NCI-H1092 treated with DMSO at 0.1 percent for 48 hours (cell line): ENCODE measurements around the gene QSOX2.

Experiments
- DNase-seq: peaks from one replicate; lab custom pipeline; 2025; lab: John Stamatoyannopoulos, UW

Gene QSOX2, protein sequence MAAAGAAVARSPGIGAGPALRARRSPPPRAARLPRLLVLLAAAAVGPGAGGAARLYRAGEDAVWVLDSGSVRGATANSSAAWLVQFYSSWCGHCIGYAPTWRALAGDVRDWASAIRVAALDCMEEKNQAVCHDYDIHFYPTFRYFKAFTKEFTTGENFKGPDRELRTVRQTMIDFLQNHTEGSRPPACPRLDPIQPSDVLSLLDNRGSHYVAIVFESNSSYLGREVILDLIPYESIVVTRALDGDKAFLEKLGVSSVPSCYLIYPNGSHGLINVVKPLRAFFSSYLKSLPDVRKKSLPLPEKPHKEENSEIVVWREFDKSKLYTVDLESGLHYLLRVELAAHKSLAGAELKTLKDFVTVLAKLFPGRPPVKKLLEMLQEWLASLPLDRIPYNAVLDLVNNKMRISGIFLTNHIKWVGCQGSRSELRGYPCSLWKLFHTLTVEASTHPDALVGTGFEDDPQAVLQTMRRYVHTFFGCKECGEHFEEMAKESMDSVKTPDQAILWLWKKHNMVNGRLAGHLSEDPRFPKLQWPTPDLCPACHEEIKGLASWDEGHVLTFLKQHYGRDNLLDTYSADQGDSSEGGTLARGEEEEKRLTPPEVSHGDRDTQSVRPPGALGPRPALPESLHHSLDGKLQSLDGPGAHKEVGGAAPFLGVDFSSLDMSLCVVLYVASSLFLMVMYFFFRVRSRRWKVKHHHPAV

DNA sequence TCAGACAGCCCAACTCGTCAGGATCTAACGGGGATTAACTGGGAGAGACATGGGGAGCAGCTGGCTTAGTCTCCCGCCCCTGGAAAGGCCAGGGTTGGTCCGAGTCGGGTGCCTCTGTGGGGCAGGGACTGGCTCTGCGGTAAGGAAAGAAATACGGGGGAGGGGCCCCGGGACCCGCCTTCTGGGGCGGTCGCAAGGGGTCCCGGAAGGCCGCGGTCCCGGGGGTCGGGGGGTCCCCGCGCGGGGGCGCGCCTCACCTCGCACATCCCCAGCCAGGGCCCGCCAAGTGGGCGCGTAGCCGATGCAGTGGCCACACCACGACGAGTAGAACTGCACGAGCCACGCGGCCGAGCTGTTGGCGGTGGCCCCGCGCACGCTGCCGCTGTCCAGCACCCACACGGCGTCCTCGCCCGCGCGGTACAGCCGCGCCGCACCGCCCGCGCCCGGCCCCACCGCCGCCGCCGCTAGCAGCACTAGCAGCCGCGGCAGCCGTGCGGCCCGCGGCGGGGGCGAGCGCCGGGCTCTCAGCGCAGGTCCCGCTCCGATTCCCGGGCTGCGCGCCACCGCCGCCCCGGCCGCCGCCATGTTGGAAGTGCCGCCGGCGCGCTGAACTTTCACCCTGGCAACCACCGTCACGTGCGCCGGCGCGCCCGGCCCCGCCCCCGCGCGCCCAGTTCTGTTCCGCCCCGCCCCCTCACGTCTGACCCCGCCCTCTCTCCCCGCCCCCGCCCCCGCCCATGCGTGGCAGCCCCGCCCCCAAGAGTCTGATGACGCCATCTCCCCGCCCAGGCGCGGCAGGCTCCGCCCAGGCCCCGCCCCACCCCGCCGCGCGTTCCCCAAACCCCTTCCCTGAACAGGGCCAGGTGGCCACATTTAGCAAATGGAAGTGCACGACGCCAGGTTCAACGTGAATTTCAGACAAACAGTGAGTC lies at the start of gene QSOX2:
Gene QSOX2 (minus strand): TSS at position 594 of the 932 bp plus-strand sequence. CDS start 9 bp downstream, at position 585.
- DNase-seq: peak; percentile 69

DNA sequence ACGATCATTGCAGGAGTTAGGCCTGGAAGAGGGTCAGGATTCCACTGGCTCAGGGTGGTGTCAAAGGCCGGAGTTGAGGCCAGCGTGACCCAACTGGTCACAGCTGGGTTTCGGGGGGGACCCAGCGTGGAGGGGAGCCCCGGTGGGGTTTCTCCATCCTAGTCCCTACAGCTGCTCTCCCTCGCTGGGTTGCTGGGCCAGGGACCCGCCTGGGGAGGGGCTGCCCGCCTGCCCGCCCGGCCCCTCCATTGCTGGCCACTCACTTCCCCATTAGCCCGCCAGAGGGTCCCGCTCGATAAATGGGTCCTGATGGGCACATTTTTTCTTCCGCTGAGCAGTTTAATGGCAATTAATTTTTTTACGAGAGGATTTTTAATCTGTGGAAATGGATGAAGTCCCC lies 49.4 kb upstream of the QSOX2 start:
- no peak for DNase-seq

DNA sequence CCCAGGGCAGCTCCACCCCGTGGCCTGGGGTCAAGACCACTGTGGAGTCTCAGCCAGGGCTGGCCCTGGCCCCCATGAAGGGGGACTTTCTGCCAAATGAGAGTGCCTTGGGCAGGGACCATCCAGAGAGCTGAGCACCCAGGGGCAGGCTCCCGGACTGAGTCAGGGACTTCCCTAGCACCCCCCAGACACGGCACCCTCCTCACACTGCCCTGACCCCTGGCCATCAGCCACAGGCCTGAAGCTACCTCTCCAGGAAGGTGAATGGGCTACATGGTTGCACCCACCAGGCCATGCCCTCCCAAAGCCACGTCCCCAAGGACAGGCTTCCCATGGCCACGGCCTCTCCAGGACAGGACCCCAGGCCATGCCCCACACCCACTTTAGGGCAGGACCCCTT lies 48.8 kb upstream of the QSOX2 start:
- DNase-seq: no peak

DNA sequence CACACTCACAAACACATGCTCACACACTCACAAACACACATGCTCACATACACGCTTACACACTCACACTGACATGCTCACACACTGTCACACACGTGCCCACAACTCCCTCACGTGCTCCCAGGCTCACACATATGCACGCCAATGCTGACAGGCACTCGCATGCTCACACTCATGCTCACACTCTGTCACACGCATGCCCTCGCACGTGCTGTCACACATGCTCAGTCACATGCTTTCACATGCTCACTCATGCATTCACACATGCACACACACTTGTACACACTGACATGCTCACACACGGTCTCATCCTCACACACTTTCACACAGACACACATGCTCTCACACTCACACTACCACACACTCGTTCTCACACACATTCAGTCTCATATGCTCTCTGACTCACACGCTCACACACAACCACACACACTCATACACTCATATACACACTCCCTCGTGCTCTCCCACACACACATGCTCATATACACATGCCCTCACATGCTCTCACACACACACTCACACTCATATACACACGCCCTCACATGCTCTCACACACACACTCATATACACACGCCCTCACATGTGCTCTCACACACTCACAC lies 48.0 kb upstream of the QSOX2 start:
- DNase-seq: no peak

DNA sequence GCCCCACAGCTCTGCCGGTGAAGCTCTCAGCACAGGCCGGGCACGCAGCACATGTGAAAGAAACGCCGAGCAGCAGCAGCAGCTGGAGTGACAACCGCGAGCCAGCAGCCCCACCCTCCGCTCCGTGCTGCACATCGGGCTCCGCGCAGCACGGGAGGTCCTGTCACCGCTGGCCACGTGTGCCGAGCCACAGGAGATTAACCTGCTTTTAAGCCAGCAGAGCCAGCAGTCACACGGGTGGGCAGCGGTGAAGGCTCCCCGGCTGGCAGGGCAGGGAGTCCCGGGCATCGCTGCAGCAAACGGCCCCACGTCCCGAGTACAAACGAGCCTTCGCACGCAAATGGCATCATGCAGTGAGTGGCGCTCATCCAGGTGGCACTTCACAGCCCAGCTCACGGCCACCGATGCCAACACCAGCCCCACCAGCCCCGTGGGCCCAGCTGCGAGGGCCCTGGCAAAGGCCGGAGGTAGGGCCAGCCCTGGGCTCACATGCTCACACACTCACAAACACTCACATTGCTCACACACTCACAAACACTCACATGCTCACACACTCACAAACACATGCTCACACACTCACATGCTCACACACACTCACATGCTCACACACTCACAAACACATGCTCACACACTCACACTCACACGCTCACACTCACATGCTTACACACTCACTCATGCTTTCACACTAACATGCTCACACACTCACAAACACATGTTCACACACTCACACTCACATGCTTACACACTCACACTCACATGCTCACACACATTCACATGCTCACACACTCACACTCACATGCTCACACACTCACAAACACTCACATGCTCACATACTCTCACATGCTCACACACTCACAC lies 47.2 kb upstream of the QSOX2 start:
- DNase-seq: peak; percentile 16

DNA sequence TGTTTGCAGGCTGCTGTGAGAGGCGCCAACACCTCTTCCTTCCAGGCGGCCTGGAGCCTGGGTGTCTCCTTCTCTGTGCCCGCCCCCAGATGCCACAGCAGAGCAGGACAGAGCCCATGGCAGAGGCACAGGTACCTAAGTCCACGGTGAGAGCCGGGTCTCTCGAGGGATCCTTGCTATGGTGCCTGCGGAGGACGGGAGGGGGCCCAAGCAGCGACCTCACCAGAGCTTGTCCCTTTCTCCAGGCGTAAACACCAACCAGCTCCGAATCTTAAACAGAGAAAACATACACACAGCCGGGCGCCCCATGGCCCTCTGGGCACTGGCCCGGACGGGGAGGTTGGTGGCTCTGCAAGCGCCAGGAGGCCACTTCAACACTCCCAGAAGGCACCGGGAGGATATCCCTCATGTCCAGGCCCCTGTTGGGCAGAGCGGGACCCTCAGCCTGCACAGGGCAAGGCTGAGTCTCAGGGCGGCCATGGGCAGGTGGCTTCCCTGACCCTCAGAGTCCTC lies 46.5 kb upstream of the QSOX2 start:
- no peak for DNase-seq

DNA sequence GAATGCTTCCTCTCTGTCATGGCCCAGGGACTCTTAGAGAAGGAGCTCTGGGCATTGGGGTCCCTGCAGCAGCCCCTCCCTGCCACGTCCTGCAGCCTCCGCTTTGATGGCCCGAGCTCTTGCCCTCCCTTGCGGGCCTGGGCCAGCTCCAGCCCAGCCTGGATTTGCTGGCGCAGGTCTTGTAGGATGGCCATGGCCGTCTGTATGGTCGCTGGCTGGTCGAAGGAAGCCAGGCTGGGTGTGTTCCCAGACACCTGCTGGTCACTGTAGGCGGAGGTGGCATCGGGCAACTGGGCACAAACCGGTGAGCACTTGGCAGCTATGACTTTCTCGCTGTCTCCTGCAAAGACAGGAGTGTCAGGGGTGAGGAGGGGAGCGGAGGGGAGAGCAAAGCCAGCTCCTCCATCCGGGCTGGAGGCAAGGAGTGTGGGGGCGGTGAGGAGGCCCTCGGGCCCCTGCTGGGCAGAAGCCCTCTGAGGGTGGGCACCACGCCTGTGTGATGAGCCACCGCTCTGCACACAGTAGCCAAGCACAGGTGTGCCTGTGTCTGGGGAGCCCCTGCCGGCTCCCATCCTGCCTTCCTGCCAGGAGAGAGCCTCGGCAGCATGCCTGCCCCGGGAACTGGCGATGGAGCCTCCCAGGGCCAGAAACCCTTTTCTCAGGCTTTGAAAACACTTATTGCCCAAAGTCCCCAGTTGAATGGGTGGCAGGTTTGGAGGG lies 45.9 kb upstream of the QSOX2 start:
- DNase-seq: no peak

DNA sequence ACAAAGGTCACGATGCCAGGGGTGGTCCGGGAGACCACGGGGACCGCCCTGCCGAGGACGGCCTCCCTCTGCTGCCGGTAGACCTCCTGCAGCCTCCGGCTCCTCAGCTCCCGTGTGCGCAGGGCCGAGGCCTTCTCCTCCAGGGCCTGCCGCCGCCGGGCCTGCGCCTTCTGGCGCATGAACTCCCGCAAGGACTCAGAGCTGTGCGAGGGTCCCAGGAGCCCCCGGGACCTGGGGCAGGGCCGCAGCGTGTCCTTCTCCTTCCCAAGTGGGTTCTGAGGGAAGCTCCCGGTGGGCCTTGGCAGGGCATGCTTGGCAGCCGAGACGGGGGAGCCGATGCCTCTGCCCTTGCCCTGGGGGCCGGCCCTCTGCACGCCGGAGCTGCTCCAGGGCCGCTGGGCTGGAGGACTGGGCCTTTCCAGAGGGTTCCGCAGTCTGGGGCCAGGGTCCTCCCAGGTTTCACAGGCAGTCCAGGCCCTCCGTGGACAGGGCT lies 44.9 kb upstream of the QSOX2 start:
- DNase-seq: no peak

DNA sequence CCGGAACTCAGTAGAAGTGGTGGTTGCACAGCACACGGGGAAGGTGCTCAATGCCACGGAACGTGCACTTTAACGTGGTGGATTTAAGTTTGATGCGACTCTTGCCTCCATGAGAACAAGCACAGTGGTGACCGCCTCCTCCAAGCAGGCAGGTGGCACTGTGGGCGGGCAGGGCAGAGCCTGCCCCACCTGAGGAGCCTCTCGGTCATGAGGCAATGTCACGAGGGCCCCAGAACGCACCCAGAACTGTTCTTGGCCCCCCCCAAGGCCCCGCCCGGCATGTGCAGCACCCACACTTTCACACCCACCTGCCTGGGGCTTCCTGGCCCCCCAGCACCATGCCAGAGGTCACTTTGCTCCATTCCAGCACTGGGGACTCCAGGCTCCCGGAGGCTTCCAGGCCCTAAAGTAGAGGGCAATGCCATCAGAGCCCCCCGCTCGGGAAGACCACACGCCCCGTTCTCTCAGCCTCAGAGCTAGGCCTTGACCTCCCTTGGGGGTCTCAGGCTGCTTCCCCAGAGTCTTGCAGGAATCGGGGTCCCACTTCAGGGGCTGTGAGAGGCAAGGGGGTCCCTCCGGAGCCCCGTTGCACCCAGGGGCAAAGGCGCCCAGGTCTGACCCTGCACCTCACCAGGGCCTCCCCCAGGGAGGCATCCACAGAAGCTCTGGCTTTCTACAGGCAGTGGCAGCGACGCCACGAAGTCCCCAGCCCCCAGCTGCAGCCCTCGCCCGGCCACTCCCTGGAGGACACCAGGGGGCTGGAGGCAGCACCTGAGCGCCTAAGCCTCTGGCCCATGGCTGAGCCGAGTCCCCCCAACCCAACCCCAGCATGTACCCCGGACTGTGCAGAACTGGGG lies 44.3 kb upstream of the QSOX2 start:
- no peak for DNase-seq

DNA sequence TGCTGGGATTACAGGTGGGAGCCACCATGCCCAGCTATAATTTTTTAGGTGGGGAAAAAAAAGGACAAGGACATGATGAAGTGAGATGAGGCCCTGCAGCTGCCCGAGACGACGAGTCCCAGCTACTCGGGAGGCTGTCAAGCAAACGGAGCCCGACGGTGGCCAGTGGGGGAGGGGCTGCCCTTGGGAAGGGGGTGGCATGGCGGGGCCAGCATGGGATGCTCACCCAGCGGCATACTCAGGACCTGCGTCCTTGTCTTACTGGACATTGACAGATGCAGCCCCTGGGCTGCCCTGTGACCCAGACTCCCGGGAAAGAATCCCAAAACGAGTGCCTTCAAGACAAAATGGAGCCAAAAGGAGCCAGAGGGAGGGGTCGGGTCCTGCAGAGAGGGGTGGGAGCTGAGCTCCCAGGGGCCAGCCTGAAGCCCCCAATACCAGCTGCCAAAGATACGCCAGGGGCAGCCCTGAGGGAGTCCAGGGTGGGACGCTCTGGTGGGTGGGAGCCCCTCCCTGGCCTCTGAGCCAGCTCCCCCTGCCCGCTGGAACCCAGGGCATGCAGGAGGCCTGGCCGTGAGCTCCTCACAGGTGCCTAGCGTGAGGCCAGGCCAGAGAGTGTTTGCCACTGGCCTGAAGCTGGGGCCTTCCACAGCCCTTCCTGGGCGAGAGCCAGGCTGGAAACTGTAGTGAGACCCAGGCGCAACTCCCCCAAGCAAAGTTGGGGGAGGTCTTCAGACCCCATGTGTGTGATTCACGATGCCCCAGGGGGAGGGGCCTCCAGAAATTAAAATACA lies 42.5 kb upstream of the QSOX2 start:
- no peak for DNase-seq

DNA sequence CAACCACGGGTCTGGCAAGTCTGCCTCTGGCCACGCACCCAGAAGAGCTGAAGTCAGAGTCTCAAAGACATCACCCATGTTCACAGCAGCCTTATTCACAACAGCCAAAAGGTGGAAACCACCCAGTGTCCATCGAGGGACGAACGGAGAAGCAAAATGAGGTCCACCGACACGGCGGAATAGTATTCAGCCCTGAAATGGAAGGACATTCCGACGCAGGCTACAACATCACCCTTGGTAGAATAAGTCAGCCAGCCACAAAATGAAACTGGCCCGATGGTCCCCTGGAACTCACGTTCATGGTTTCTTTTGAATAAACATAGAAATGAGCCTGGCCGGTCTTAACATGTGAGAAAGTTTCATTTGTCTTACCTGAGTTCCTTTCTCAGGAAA lies 41.4 kb upstream of the QSOX2 start:
- DNase-seq: no peak

DNA sequence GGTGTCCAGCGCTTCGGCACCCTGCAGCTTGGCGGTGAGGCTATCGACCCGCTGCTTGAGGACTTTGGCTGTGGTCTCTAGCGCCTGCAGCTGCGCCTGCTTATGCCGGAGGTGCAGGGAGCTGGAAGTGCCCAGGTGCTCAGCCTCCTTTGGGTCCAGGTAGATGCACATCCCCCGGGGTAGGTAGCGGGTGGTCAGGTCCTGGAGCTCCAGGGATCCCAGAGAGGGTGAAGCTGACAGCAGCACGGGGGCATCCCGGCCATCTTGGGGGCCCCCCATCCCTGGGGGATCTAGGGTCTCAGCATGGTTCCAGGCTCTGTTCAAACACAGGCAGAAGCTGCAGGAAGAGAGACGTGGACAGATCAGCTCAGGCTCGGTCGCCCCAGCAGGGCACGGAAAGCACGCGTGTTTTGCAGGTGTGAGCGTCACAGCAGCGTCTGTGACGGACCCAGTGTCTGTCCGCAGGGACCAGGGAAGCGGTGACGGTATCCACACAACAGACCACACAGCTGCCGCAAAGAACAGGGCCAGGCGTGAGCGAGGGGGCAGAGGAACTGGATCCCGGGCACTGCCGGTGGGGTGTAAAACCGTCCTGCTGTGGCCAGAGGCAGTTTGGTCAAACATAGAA lies 40.9 kb upstream of the QSOX2 start:
- no peak for DNase-seq

DNA sequence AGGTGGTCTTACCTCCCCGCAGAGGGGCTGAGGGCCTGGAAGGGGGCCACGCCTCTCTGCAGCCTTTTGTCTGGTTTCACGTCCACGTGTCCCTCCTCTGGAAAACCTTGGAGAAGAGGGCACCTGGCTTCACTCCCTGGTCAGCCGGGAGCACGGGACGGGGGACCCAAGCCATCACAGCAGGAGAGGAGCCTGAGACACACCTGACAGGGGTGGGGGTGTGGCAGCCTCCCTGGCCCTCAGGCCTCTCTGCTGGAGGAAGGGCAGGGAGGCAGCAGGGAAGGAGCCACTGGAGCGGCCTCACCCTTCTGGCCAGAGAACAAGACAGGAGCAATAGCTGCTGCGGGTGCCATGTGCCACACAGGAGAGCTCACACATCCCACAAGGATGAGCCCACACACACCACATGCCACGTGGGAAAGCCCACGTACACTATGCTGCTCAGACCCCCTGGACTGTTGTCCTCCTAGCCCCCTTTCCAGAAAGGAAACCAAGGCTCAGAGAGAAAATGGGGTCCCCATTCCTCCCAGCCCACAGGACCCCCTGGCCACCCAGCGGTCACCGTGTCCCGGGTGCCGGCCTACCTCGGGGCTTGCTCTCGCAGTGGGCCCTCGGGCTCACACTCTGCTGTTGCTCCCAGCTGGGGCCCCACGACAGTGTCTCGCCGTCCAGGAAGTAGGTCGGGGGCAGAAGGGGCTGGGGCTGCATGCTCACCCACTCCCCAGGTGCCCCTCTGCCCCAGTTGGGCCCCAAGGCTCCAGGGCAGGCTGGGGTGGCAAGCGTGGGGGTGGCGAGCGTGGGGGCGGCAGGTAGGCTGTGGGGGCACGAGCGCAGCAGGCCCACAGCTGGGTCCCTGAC lies 40.1 kb upstream of the QSOX2 start:
- DNase-seq: no peak

DNA sequence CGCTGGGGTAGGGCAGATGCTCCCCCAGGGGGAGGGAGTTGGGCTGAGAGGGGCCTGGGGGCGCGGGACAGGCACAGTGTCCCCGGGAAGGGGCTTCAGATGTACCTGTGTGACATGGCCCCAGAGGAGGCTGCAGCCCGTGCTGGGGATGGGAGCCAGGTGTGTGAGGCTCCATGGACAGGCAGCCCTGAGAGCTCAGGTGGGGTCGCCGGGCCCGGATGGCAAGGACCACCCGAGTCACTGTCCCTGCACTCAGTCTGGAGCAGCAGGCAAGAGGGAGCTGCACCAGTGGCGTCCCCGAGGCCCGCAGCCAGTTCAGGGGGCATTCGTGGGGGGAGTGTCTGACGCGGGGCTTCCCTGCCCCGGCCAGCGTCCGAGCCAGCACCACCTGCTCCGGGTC lies 39.3 kb upstream of the QSOX2 start:
- DNase-seq: no peak

DNA sequence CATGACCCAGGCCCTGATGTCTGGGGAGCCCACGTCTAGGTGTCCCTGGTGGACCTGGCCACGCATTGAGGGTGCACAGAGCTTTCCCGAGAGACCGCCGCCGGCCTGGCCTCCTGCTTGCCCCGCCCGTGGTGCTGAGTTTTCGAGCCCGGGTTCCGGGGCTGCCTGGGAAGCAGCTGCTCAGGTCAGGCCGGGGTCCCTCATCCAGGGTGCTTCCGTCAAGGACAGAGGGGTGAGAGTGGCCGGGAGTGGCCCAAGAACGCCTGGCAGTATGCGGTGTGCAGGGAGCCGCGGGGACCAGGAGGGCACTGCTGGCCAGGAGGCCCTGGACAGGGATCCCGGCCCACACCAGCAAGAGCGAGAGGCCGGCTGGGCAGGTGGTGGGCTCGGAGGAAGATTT lies 38.7 kb upstream of the QSOX2 start:
- no peak for DNase-seq

DNA sequence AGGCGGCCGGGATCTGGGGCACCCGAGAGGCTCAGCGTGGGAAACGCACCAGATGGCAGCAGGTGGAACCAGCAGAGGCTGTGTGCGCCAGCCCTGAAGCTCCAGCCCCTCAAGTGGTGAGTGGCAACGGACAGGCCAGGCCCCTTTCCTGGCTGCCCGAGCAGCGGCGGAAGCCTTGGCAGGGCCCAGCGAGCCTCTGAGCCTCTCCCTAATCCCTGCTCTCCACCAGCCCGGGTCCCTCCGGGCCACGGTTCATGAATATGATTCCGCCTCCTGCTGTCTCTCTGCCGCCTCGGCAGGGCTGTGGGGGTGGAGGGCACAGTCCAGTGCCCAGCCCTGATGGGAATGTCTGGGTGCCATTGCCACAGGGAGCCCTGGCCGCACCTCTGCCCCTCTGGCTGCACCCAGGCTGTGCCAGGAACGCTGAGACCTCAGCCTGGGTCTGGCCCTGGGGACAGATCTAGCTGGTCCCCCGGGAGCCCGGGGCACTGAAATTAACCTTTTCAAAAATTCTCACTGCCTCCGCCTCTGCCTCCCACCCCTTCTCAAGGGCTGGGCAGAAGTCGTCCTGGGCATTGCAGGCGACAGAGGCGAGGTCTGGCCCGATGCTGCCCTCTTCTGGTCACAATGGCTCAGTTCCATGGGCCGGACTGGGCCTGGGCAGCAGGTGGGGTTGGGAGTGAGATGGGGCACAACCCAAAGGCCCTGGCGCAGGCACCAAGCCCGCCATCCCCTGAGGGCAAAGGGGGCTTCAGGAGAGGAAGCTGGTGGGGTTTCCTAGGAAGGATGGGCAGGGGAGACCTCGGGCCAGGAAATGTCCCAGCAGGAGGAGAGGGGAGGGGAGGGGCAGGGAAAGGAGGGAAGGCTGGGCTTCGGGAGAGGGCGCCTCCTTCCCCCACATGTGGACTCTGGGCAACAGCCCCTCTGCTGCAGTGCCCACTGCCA lies 38.0 kb upstream of the QSOX2 start:
- DNase-seq: peak; percentile 70
